GM18868 (cell line): Measurements from ENCODE around the gene LMOD3.

Source experiments
- ATAC-seq: cut with Tn5 transposase; IDR thresholded peaks from one replicate; pipeline ENCODE4 v1.9.1; 2021; ENCODE audit warnings: mild to moderate bottlenecking, moderate library complexity; ENCODE audit not compliant: unreplicated experiment

LMOD3 gene

DNA sequence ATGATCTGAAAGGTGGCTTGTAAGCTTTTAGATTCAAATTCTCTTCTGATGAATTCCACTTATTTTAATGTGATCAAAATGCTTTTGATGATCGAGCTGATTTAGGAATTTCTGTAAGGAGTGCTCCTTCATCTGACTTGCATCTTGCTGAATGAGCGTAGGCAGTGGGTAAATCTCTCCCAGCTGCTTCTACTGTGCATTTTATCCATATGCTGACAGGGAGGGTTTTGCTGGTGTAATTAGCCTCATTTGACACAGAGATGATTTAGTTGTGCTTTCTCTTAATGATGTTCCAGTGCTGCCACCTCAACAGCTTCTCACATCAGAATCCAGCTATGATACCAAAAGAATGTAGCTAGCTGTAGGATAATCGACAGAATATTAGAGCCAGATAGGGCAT, 3.8 kb upstream of the LMOD3 start:
- no peak for ATAC-seq

- ATAC-seq = no peak
Measured at GRCh38 chr3:69121950-69122349, 445 bp downstream of the LMOD3 start.

DNA sequence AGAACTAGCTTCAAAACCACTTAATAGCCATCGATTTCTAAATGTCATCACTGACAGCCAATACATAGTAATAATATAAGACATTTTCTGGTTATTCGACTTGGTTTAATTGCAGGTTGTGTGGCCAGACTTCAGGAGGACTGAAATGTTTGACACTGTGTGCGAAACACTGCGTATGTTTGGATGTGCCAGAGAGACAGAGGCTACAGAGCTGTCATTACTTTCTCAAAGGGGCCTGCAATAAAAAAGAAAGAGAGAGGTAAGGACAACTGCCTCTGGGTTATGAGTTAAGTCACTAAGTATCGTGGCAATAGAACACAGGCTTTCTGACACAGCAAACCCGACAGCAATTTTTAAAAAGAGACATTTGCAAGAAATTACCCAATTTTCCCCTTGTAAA, 882 bp downstream of the LMOD3 start:
- no peak for ATAC-seq

DNA sequence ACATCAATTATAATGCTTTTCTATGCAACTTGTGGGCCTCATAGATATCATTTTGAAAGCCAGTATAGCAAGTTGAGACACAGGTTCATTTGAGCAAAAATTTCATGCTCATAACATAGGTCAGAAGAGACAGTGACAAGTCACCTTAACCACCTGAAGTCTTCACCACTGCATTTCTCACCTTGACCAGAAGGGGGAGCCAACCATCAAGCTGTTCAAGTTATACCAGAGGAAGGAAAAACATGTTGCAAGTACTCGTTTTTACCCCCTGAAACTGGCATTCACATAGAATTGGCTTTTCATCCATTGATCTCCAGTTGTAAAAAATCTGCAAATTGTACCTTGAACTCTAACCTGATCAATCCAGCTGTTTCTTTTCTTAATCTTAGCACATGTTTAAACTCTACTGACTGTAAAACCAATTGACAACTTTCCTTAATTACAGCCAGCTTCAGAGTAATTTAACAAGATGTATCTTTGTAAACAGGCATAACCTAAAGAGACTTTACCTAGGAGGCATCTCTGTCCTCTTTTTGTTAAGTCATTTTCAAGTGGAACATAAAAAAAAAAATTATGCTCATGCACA, 1.4 kb downstream of the LMOD3 start:
- ATAC-seq = peak; percentile 91

DNA sequence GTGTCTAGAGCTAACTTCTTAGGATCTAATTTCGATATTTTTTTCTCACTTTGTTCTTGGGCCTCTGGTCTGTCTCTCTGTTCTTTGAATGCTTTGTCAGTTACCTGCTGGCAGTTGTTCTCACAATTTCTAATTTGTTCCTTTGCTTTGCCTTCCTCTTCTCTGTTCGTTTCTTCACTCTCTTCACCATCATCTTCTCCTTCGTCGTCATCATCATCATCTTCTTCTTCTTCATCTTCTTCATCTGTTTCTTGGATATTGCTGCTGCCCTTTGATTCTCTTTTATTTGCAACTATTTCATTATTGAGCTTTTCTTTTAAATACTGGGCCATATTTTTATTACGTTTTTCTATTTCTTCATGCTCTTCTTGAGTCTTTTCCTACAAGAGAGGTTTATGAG, 2.7 kb downstream of the LMOD3 start:
- no peak for ATAC-seq

DNA sequence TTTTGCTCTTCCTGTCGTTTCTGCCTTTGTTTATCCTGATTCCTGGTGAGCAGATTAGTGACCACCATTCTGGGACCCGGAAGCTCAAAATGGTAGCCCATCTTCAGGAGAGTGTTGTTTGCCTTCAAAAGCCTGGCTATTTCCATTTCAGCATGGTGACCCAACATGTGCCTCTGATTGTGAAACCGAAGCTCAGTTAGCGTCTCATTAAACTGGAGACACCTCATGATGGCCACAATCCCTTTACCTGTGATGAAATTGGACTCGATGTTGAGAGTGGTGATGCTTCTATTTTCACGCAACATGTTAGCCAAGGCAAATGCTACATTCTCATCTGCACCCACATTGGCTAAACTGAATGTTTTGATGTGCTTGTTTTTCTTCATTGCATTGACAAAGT, 3.3 kb downstream of the LMOD3 start:
- ATAC-seq = no peak

DNA sequence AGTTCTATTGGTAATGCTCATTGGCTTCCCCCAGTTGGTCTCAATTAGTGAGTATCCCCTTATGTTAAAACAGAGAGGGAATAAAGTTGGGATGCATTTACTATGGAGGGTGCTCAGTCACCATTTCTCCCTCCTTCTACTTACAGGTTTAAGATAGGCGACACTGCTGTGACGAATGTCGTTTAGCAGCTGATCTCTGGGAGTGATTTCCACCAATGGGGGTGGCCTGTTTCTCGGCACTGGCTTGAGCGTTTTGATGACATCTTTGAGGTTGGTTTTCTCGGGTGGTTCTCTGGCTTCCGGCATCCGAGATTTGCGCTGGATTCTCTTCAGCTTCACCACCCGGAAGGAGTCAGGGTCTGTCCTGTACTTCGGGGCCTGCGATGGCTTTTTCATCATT, 3.8 kb downstream of the LMOD3 start:
- no peak for ATAC-seq

GRCh38 chr3:69116897-69117296, 5.5 kb downstream of the LMOD3 start:
- ATAC-seq = no peak

DNA sequence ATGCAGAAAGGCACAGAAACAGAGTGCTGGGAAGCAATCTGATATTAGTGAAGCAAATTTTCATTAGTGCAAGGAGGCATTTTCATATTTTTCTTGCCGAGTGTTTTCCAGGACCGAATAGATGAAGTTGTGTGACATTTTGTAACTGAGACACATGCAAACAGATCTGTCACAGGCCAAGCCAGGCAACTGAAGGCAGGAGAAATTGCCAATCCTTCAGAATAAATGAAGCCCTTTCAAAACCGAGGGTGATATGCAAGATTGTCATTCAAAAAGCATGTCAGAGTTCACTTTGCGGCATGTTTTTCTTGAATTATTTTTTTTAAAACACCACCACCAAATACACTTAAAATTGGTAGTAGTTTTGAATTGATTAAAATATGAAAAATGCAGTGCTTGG, 6.2 kb downstream of the LMOD3 start:
- no peak for ATAC-seq

GRCh38 chr3:69115731-69116130, 6.7 kb downstream of the LMOD3 start:
- ATAC-seq = peak; percentile 43

- no peak for ATAC-seq
Measured at GRCh38 chr3:69113536-69113935, 8.9 kb downstream of the LMOD3 start.

DNA sequence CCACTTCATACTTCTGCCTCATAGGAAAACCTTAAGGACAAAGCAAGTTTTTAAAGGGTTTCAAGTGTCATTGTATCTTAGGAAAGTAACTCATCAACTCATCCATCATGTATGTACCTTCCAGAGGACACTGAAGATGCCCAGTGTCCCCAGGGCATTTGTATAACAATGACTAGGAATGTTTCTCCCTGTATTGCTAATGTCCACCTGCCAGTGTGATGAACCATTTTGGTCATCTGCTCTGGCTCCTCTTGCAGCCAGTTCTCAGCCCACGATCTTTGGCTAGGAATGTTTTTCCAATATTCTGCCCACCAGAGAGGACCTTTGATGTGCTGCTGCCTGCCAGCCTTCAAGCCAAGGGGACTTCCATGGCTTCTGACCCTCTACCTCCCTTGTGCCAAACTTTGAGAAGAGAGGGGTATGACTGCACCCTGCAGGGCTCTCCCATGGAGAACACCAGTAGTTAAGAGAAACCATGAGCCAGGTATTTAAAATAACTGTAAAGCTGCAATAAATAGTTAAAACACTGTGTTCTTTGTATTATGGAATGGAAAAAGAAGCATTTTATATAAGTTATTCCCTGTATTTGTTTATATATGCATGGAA, 11.4 kb downstream of the LMOD3 start:
- peak; percentile 63 for ATAC-seq

DNA sequence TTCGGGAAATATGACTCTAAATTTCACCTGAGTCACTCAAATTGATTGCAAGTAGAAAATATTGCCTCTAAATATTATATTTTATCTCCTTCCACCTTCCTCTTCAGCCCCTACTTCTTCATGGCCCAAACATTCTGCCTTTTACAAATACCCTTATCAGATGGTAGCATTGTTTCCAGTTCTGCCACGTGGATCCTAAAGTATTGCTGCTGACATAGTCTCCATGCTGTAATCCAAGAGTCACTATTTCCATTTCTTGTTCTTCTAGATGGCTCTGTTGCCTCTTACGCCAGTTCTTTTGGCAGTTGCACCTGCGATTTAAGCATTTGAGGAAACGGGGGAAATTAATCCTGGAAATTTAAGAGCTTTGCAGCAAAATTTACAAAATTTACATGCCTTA, 13.6 kb downstream of the LMOD3 start:
- no peak for ATAC-seq

DNA sequence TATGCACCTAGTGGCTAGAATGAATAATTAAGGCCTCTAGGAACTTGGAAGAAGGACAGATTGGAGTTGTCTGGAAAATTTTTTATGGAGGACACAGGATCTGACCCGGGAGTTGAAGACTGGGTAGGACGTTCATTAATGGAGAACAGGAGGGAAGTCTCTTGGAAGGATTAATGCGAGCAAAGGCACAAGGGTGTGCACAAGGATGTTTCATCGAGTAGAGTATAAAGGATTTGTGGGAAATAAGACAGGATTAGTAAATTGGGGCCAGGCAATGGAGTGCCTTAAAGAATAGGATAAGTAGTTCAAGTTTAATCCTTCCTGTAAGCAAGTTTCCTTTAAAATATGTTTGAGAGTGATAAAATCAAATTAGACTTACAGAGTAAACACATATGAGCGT, 14.6 kb downstream of the LMOD3 start:
- no peak for ATAC-seq

DNA sequence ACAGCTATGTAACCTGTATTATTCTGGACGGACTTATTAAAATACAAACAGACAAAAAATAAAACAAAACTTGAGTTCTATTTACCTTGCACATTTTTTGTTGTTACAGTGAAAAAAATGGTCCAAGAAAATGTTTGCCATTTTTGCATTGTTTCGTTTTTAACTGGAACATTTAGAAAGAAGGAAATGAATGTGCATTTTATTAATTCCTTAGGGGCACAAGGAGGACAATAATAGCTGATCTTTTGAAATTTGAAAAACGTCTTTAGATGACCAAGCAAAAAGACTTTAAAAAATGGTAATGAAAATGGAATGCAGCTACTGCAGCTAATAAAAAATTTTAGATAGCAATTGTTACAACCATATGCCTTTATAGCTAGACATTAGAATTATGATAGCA, 17.1 kb downstream of the LMOD3 start:
- ATAC-seq = no peak

GRCh38 chr3:69104586-69104985, 17.8 kb downstream of the LMOD3 start:
- no peak for ATAC-seq

GRCh38 chr3:69103123-69103522, 19.3 kb downstream of the LMOD3 start:
- no peak for ATAC-seq

- ATAC-seq = no peak
Measured at GRCh38 chr3:69102384-69102783, 20.0 kb downstream of the LMOD3 start.

DNA sequence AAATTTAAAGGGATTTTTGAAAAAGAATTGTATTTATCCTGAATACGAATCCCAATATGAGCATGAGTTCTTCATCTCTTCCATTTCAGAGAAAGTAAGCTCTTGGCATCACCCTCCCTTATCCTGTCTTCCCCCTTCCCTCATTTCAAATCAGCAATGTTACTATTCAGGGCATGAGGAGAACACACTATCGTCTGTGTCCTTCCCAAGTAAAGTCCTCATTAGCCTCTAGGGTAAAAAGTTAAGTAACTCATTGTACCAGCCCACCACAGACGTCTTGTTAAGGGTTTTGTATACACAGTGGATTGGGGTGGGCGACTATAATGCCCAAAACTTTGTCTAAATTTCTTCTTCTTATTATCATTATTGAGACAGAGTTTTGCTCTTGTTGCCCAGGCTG, 22.8 kb downstream of the LMOD3 start:
- no peak for ATAC-seq

- ATAC-seq = no peak
Measured at GRCh38 chr3:69097407-69098086, 24.8 kb downstream of the LMOD3 start.

DNA sequence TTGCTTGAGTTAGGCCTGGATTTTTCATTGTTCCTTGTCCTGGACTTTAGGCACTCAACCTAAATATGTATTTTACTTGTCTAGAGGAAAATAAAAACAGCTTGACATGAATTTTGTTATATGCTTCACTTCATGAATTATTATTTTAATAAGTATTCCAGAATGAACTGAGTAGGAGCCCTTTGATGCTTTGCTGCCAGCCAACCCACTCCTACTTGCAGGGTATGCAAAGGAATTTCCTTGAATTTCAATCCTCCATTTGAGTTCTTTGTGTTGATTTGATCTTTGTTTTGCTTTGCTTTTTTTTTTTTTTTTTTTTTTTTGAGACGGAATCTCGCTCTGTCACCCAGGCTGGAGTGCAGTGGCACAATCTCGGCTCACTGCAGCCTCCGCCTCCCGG, 26.1 kb downstream of the LMOD3 start:
- ATAC-seq = no peak

- no peak for ATAC-seq
Measured at GRCh38 chr3:69095636-69096035, 26.8 kb downstream of the LMOD3 start.
